Measurements from ENCODE around the gene UGDH.

Gene UGDH

DNA sequence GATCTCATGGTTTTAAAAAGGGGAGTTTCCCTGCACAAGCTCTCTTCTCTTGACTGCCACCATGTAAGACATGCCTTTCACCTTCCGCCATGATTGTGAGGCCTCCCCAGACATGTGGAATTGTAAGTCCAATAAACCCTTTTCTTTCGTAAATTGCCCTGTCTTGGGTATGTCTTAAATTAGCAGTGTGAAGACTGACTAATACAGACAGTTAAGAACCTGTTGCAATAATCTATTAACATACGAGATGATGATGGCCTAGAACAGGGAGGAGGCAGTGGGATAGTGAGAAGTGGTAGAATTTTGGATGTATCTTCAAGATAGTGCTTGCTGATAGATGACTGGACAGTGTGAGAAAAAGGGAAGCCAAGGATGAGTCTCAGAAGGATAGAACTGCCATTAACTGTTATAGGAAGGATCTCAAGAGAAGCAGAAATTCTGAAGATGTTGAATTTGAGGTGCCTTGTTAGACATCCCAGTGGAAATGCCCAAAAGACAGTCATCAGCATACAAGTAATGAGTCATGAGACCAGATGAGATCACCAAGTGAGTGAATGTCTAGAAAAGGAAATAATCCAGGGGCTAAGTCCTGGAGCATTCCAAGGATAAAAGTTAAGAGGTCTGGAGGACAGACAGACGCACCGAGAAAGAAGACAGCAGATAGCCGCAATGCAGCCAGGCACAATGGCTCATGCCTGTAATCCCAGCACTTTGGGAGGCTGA lies 38.8 kb upstream of the UGDH start:
- TF ChIP-seq ZFP3 (CRISPR knock-in tag; IDR thresholded peaks at IDR 0.05): no peak
- no peak for TF ChIP-seq ISL1 (CRISPR knock-in tag; IDR thresholded peaks at IDR 0.05)
- TF ChIP-seq, protein P1, sequence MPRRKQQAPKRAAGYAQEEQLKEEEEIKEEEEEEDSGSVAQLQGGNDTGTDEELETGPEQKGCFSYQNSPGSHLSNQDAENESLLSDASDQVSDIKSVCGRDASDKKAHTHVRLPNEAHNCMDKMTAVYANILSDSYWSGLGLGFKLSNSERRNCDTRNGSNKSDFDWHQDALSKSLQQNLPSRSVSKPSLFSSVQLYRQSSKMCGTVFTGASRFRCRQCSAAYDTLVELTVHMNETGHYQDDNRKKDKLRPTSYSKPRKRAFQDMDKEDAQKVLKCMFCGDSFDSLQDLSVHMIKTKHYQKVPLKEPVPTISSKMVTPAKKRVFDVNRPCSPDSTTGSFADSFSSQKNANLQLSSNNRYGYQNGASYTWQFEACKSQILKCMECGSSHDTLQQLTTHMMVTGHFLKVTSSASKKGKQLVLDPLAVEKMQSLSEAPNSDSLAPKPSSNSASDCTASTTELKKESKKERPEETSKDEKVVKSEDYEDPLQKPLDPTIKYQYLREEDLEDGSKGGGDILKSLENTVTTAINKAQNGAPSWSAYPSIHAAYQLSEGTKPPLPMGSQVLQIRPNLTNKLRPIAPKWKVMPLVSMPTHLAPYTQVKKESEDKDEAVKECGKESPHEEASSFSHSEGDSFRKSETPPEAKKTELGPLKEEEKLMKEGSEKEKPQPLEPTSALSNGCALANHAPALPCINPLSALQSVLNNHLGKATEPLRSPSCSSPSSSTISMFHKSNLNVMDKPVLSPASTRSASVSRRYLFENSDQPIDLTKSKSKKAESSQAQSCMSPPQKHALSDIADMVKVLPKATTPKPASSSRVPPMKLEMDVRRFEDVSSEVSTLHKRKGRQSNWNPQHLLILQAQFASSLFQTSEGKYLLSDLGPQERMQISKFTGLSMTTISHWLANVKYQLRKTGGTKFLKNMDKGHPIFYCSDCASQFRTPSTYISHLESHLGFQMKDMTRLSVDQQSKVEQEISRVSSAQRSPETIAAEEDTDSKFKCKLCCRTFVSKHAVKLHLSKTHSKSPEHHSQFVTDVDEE (CRISPR knock-in tag; IDR thresholded peaks at IDR 0.05): no peak
- ATAC-seq: peak; percentile 59; the same call in 2 of the 3 replicates

DNA sequence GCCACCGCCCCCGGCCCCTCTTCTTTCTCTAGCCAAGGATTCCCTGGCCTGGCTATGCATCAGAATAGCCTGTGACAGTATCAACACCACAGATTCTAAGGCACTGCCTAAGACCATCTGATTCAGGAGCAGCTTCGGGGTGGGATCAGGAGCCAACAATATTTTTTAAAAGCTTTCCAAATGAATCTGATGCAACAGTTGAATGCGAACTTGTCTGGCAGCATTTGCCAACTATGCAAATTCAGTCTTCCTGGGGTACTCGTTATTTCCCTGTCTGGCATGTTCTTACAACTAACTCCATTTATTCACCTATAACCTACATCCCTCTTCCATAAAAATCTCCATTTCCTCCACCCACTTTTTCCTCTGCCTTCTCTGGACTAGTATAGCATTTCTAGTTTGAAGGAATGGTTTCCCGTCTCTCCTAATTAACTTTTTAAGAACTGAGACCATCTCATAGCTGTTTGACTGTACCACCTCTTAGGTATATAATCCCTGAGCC lies 36.2 kb upstream of the UGDH start:
- TF ChIP-seq PPARA (CRISPR knock-in tag; IDR thresholded peaks at IDR 0.05; ENCODE audit: borderline replicate concordance) (no peak), RARB (CRISPR knock-in tag; IDR thresholded peaks at IDR 0.05) (no peak), ZNF8 (CRISPR knock-in tag; IDR thresholded peaks at IDR 0.05) (no peak)
- ATAC-seq: no peak

DNA sequence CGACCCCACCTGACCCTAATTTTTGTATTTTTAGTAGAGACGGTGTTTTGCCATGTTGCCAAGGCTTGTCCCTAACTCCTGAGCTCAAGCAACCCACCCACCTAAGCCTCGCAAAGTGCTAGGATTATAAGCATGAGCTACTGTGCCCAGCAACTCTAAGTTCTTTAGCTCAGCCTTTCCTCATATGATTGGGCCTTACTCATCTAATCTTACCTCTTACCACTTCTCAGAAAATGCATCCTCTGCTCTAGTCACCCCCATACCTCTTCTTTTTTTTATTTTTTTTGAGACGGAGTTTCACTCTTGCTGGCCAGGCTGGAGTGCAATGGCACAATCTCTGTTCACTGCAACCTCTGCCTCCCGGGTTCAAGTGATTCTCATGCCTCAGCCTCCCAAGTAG lies 35.6 kb upstream of the UGDH start:
- TF ChIP-seq SNAI2 (CRISPR knock-in tag; IDR thresholded peaks at IDR 0.05) (no peak), ESRRG (CRISPR knock-in tag; IDR thresholded peaks at IDR 0.05) (no peak), OSR1 (CRISPR knock-in tag; IDR thresholded peaks at IDR 0.05) (no peak)
- ATAC-seq: no peak

DNA sequence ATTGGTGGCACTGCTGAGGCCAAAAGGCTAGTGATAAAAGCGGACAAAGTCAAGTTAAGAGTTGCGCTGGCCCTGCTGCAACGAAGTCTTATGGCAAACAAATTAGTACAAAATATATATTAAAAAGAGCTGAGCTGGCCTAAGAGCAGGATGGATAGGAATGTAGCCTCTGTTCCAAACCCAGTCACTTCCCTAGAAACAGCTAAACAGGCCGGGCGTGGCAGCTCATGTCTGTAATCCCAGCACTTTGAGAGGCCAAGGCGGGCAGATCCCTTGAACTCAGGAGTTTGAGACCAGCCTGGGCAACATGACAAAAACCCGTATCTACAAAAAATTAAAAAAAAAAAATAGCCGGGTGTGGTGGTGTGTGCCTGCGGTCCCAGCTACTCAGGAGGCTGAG lies 32.4 kb upstream of the UGDH start:
- TF ChIP-seq GLIS3 (CRISPR knock-in tag; IDR thresholded peaks at IDR 0.05) (no peak), ISL1 (CRISPR knock-in tag; IDR thresholded peaks at IDR 0.05) (no peak), ZNF8 (CRISPR knock-in tag; IDR thresholded peaks at IDR 0.05) (no peak), ZFP3 (CRISPR knock-in tag; IDR thresholded peaks at IDR 0.05) (no peak), SNAI2 (CRISPR knock-in tag; IDR thresholded peaks at IDR 0.05) (no peak), ESRRG (CRISPR knock-in tag; IDR thresholded peaks at IDR 0.05) (no peak), OSR1 (CRISPR knock-in tag; IDR thresholded peaks at IDR 0.05) (no peak), ZNF70 (CRISPR knock-in tag; IDR thresholded peaks at IDR 0.05) (no peak)
- TF ChIP-seq, protein P2, sequence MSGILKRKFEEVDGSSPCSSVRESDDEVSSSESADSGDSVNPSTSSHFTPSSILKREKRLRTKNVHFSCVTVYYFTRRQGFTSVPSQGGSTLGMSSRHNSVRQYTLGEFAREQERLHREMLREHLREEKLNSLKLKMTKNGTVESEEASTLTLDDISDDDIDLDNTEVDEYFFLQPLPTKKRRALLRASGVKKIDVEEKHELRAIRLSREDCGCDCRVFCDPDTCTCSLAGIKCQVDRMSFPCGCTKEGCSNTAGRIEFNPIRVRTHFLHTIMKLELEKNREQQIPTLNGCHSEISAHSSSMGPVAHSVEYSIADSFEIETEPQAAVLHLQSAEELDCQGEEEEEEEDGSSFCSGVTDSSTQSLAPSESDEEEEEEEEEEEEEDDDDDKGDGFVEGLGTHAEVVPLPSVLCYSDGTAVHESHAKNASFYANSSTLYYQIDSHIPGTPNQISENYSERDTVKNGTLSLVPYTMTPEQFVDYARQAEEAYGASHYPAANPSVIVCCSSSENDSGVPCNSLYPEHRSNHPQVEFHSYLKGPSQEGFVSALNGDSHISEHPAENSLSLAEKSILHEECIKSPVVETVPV (CRISPR knock-in tag; IDR thresholded peaks at IDR 0.05): no peak
- TF ChIP-seq, protein P3, sequence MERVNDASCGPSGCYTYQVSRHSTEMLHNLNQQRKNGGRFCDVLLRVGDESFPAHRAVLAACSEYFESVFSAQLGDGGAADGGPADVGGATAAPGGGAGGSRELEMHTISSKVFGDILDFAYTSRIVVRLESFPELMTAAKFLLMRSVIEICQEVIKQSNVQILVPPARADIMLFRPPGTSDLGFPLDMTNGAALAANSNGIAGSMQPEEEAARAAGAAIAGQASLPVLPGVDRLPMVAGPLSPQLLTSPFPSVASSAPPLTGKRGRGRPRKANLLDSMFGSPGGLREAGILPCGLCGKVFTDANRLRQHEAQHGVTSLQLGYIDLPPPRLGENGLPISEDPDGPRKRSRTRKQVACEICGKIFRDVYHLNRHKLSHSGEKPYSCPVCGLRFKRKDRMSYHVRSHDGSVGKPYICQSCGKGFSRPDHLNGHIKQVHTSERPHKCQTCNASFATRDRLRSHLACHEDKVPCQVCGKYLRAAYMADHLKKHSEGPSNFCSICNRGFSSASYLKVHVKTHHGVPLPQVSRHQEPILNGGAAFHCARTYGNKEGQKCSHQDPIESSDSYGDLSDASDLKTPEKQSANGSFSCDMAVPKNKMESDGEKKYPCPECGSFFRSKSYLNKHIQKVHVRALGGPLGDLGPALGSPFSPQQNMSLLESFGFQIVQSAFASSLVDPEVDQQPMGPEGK (CRISPR knock-in tag; IDR thresholded peaks at IDR 0.05; ENCODE audit: borderline replicate concordance): no peak
- ATAC-seq: no peak

DNA sequence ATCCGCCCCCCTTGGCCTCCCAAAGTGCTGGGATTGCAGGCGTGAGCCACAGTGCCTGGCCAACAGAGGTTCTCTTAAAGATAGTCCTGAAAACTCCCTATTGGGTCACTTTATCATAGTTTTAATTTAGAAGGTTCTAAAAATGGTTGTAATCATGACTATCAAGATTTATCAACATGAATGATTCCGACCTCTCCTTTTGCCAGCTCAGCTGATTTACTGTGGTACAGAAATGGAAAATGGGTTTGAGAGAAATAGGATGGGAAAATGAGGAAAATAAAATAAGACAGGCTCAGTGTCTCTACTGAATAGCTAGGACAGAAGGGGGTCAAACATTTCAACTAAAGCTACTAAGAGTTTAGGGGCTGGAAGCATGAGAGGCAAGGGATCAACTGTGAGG lies 28.2 kb upstream of the UGDH start:
- TF ChIP-seq ZFP3 (CRISPR knock-in tag; IDR thresholded peaks at IDR 0.05): no peak
- TF ChIP-seq, protein P3 (CRISPR knock-in tag; IDR thresholded peaks at IDR 0.05; ENCODE audit: borderline replicate concordance): no peak
- TF ChIP-seq OSR1 (CRISPR knock-in tag; IDR thresholded peaks at IDR 0.05): no peak
- no peak for TF ChIP-seq ZFP30 (CRISPR knock-in tag; IDR thresholded peaks at IDR 0.05)
- no peak for TF ChIP-seq ZNF8 (CRISPR knock-in tag; IDR thresholded peaks at IDR 0.05)
- no peak for TF ChIP-seq SNAI2 (CRISPR knock-in tag; IDR thresholded peaks at IDR 0.05)
- TF ChIP-seq CSDC2 (CRISPR knock-in tag; IDR thresholded peaks at IDR 0.05): no peak
- TF ChIP-seq, protein P4, sequence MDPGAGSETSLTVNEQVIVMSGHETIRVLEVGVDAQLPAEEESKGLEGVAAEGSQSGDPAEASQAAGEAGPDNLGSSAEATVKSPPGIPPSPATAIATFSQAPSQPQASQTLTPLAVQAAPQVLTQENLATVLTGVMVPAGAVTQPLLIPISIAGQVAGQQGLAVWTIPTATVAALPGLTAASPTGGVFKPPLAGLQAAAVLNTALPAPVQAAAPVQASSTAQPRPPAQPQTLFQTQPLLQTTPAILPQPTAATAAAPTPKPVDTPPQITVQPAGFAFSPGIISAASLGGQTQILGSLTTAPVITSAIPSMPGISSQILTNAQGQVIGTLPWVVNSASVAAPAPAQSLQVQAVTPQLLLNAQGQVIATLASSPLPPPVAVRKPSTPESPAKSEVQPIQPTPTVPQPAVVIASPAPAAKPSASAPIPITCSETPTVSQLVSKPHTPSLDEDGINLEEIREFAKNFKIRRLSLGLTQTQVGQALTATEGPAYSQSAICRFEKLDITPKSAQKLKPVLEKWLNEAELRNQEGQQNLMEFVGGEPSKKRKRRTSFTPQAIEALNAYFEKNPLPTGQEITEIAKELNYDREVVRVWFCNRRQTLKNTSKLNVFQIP (CRISPR knock-in tag; IDR thresholded peaks at IDR 0.05; ENCODE audit: borderline replicate concordance, low read depth): no peak
- TF ChIP-seq ZNF70 (CRISPR knock-in tag; IDR thresholded peaks at IDR 0.05): no peak
- TF ChIP-seq ZC3H10 (CRISPR knock-in tag; IDR thresholded peaks at IDR 0.05): no peak
- no peak for TF ChIP-seq ISL1 (CRISPR knock-in tag; IDR thresholded peaks at IDR 0.05)
- no peak for TF ChIP-seq RARB (CRISPR knock-in tag; IDR thresholded peaks at IDR 0.05)
- no peak for TF ChIP-seq ARNTL (CRISPR knock-in tag; IDR thresholded peaks at IDR 0.05; ENCODE audit: borderline replicate concordance, low read depth)
- TF ChIP-seq, protein P2 (CRISPR knock-in tag; IDR thresholded peaks at IDR 0.05): no peak
- no peak for TF ChIP-seq ZNF565 (CRISPR knock-in tag; conservative IDR thresholded peaks at IDR 0.05; ENCODE audit: low read depth)
- TF ChIP-seq, protein P5, sequence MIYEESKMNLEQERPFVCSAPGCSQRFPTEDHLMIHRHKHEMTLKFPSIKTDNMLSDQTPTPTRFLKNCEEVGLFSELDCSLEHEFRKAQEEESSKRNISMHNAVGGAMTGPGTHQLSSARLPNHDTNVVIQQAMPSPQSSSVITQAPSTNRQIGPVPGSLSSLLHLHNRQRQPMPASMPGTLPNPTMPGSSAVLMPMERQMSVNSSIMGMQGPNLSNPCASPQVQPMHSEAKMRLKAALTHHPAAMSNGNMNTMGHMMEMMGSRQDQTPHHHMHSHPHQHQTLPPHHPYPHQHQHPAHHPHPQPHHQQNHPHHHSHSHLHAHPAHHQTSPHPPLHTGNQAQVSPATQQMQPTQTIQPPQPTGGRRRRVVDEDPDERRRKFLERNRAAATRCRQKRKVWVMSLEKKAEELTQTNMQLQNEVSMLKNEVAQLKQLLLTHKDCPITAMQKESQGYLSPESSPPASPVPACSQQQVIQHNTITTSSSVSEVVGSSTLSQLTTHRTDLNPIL (CRISPR knock-in tag; IDR thresholded peaks at IDR 0.05; ENCODE audit: low read depth): no peak
- TF ChIP-seq PPARA (CRISPR knock-in tag; IDR thresholded peaks at IDR 0.05; ENCODE audit: borderline replicate concordance): no peak
- ATAC-seq: no peak
